ENCODE results near the gene NTN5. TPM values are rescaled to one million over a fixed set of nuclear protein-coding genes. Genes with fewer than 3 reads are reported as not detected.
A peak's percentile ranks its signal among the peaks of the same experiment; 100 is the strongest.

Gene NTN5
- total and polyA plus RNA-seq, 2 of the 4 experiments (the other 2 are of a cell fraction) = 0.19 TPM; not detected in 1

DNA sequence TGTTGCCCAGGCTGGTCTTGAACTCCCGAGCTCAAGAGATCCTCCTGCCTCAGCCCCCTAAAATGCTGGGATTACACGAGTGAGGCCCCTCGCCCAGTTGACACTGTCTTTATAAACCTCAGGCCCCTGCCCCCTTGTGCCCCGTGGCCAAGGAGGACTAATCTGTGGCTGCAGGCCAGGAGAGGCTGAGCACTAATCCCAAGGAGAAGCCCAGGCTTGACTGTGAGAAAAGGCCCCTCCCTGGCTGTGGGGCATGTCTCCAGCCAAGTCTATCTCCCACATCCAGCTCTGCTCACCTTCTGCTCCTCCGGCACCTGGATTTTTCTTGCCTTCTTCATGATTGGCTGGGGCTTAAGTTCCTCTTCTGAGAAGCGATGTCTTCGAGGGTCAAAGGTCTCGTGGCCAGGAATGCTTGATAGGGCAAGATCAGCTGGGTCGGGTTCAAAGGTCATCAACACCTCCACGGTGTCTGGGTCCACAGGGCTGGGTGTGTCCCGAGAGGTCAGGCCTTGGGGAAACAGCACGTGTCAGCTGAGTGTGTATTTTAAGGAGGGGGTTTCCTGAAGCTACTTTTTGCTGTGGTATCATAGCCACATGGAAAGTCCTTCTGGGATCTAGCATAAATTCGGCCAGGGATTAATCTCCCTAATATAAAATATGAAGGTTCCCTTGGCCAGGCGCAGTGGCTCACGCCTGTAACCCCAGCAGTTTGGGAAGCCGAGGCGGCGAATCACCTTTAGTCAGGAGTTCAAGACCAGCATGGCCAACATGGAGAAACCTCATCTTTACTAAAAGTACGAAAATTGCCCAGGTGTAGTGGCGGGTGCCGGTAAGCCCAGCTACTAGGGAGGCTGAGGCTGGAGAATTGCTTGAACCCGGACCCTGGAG, 39.4 kb downstream of the NTN5 start:
- Histone ChIP-seq H2AK9ac (replicated peaks; ENCODE audit: low read depth, low read length, poor library complexity) (peak overlapping the region; percentile 88), H3K9me1 (ENCODE audit: insufficient read depth, low read length) (peaks cover 25% of the 10 kb centered on the region), H2AFZ (replicated peaks; ENCODE audit: low read length, poor library complexity) (no peak overlapping the region), H4K20me1 (ENCODE audit: insufficient read depth, low read length) (peaks cover 4% of the 10 kb centered on the region; the same call in 1 of the 2 replicates), H3K36me3 (ENCODE audit: control insufficient read depth, insufficient read depth, low read length) (no peaks in the 10 kb centered on the region; the same call in 1 of the 2 replicates), H3K4me1 (ENCODE audit: control insufficient read depth, insufficient read depth, low read length) (peaks cover 41% of the 10 kb centered on the region), H2BK5ac (ENCODE audit: low read depth, low read length, poor library complexity, severe bottlenecking) (peak overlapping the region; percentile 91), H3K18ac (ENCODE audit: low read depth, low read length) (peak overlapping the region; percentile 92), H2BK20ac (ENCODE audit: low read depth, low read length) (peak overlapping the region; percentile 99), H2BK120ac (ENCODE audit: low read depth, low read length) (peak overlapping the region; percentile 97), H4K91ac (ENCODE audit: insufficient read depth, low read depth, low read length) (peak overlapping the region; percentile 95; the same call in 1 of the 2 replicates), H3K4me3 (ENCODE audit: insufficient read depth, low read depth, low read length) (no peak overlapping the region), H3K9ac (ENCODE audit: low read depth, low read length) (no peak overlapping the region), H3K14ac (replicated peaks; ENCODE audit: low read depth, low read length) (no peak overlapping the region; the same call in 1 of the 2 replicates), H3K23ac (ENCODE audit: low read depth, low read length) (peak overlapping the region; percentile 61; the same call in 1 of the 2 replicates), H3K9me3 (ENCODE audit: control insufficient read depth, insufficient read depth, low read length) (no peaks in the 10 kb centered on the region), H3K27me3 (ENCODE audit: control insufficient read depth, insufficient read depth, low read length) (no peaks in the 10 kb centered on the region), H4K8ac (ENCODE audit: low read depth in 2 of 2, low read length in 2 of 2) (peak overlapping the region; percentile 92 to 99; a peak in 3 of 4 replicates), H3K79me1 (ENCODE audit: low read depth in 1 of 2, low read length in 2 of 2) (peaks cover 0 to 15% of the 10 kb centered on the region in 2 experiments; a peak in 3 of 4 replicates), H3K4me2 (ENCODE audit: low read depth, low read length) (peak overlapping the region; percentile 67; the same call in 1 of the 2 replicates), H2AK5ac (ENCODE audit: low read depth, low read length) (peak overlapping the region; percentile 98), H3K27ac (ENCODE audit: insufficient read depth, low read length) (peak overlapping the region; percentile 83; the same call in 1 of the 2 replicates), H2BK15ac (ENCODE audit: low read depth, low read length) (peak overlapping the region; percentile 96; the same call in 2 of the 3 replicates), H3K4ac (ENCODE audit: low read depth, low read length) (peak overlapping the region; percentile 96), H4K5ac (ENCODE audit: low read depth, low read length) (peak overlapping the region; percentile 95), H3K56ac (ENCODE audit: extremely low read depth, insufficient read depth, low read length) (no peak overlapping the region)
- intact Hi-C loops (cut with micrococcal nuclease) = no loop called here
- ChIA-PET CTCF (no interaction called here), POLR2A (ENCODE audit: unreplicated experiment) (interaction anchor here (0.7 kb wide), 1 partner anchor 16 kb away, joined by 3 read pairs; no protein-coding TSS in a partner anchor)
- 50% methylated on average over 2 of the region's 22 CpGs; no CpG with 5 or more reads in 1 of the 2 experiments for WGBS, 2 experiments (ENCODE audit: extremely low coverage in 2 of 2, insufficient read length in 1 of 2)
- TF ChIP-seq RFX5 (IDR thresholded peaks at IDR 0.05; ENCODE audit: low read depth, low read length) (no peak), RAD21 (IDR thresholded peaks at IDR 0.05; ENCODE audit: low read length) (no peak), RCOR1 (IDR thresholded peaks at IDR 0.05; ENCODE audit: insufficient replicate concordance, low read length) (no peak), BHLHE40 (IDR thresholded peaks at IDR 0.05; ENCODE audit: low read depth, low read length) (no peak), MXI1 (IDR thresholded peaks at IDR 0.05; ENCODE audit: borderline replicate concordance, low read depth, low read length) (no peak), SMC3 (IDR thresholded peaks at IDR 0.05; ENCODE audit: low read depth, low read length) (no peak), FOS (IDR thresholded peaks at IDR 0.05; ENCODE audit: low read depth, low read length) (no peak), ELK1 (IDR thresholded peaks at IDR 0.05; ENCODE audit: borderline replicate concordance, low read depth, low read length) (no peak), POLR2A (IDR thresholded peaks at IDR 0.05; ENCODE audit: low read depth, low read length) (no peak), MAZ (IDR thresholded peaks at IDR 0.05; ENCODE audit: borderline replicate concordance, low read depth, low read length) (no peak)
- TF ChIP-seq, protein P1, sequence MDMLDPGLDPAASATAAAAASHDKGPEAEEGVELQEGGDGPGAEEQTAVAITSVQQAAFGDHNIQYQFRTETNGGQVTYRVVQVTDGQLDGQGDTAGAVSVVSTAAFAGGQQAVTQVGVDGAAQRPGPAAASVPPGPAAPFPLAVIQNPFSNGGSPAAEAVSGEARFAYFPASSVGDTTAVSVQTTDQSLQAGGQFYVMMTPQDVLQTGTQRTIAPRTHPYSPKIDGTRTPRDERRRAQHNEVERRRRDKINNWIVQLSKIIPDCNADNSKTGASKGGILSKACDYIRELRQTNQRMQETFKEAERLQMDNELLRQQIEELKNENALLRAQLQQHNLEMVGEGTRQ (IDR thresholded peaks at IDR 0.05; ENCODE audit: low read depth, low read length) = no peak
- DNase-seq (no peak), ATAC-seq (ENCODE audit: low read depth) (no peak)
- in situ Hi-C loops (cut with MboI; ENCODE audit: low sequenced_read_pairs) = no loop called here
- dilution Hi-C loops (cut with HindIII; ENCODE audit: low sequenced_read_pairs, unreplicated experiment) = no loop called here
- BruUV-seq (replicated peaks) = no TSS peak

All from IMR-90 (cell line).